A549 (cell line): ENCODE results near the gene KRT3. TPM values are rescaled to one million over a fixed set of nuclear protein-coding genes. Genes with fewer than 3 reads are reported as not detected.

ENCODE experiments used
- ATAC-seq, 2 experiments: fragments of 200-7000 bp in 1 of 2; fragments of >200 bp in 1 of 2; cut with Nextera tagmentation in 1 of 2; cut with Tn5 transposase in 1 of 2; 3 replicates each; pipeline versions ENCODE4 v1.8.0 to v1.9.1; 2018 to 2020; ENCODE audit warnings: mild to moderate bottlenecking in 1 of 2, moderate library complexity in 1 of 2
- CTCF ChIA-PET: fragments of 300-600 bp; sonication (Branson Sonifier 250); formaldehyde crosslinking; extraction: SDS; loops from one replicate; lab custom pipeline; 2021; ENCODE audit warnings: antibody characterized with exemption, inconsistent platforms; lab: Yijun Ruan, JAX
- POLR2A ChIA-PET: fragments of 350-600 bp; formaldehyde crosslinking; extraction: SDS; loops from one replicate; lab custom pipeline; 2021; ENCODE audit warnings: antibody characterized with exemption, inconsistent platforms; lab: Yijun Ruan, JAX
- DNase-seq, 2 experiments: peaks; one replicate each; pipeline versions ENCODE4 v3.0.0 to v3.0.0-alpha.2; 2011 to 2016; ENCODE audit warnings: low read depth in 1 of 2, low spot score in 1 of 2
- FAIRE-seq: peaks from 2 replicates; lab custom pipeline; 2011; peaks lifted over from hg19 to GRCh38; lab: Jason Lieb, UNC
- H3K27ac ChIP-seq, 2 experiments: fragments of >200 bp; sonication (Bioruptor Twin); formaldehyde crosslinking; 3 replicates each; pipeline ENCODE4 v1.5.1; 2016 to 2017
- H3K4me1 ChIP-seq: fragments of >200 bp; sonication (Bioruptor Twin); formaldehyde crosslinking; 3 replicates; pipeline ENCODE4 v1.6.1; 2016
- H3K4me2 ChIP-seq: fragments of >200 bp; sonication (Bioruptor Twin); formaldehyde crosslinking; 3 replicates; pipeline ENCODE4 v1.6.1; 2016
- H3K4me3 ChIP-seq: fragments of >200 bp; sonication (Bioruptor Twin); formaldehyde crosslinking; 3 replicates; pipeline ENCODE4 v1.5.1; 2016
- H3K9me3 ChIP-seq: fragments of >200 bp; sonication (Bioruptor Twin); formaldehyde crosslinking; 3 replicates; pipeline ENCODE4 v1.6.1; 2016
- CBX2 ChIP-seq: fragments of 200-600 bp; sonication (generic); IDR thresholded peaks from 2 replicates; pipeline ENCODE4 v1.6.1; 2016; ENCODE audit warnings: low read depth, mild to moderate bottlenecking, borderline replicate concordance
- CHD2 ChIP-seq: fragments of 150-350 bp; IDR thresholded peaks from 2 replicates; pipeline ENCODE4 v1.6.1; 2014; ENCODE audit warnings: low read length; ENCODE audit not compliant: partially characterized antibody
- EP300 ChIP-seq, 2 experiments: fragments of >200 bp; sonication (Bioruptor Twin); formaldehyde crosslinking; IDR thresholded peaks; 2 replicates in 1 of 2; 3 replicates in 1 of 2; pipeline ENCODE4 v1.6.1; 2016 to 2017
- FOSB ChIP-seq: fragments of 250-450 bp; sonication (Bioruptor Pico); IDR thresholded peaks from 2 replicates; pipeline ENCODE4 v1.5.0; 2020; ENCODE audit warnings: mild to moderate bottlenecking, moderate library complexity
- GATA3 ChIP-seq: IDR thresholded peaks from 2 replicates; pipeline ENCODE4 v1.6.1; 2012; ENCODE audit warnings: borderline replicate concordance
- HOXA7 ChIP-seq: fragments of 250-450 bp; sonication (Bioruptor Pico); IDR thresholded peaks from 2 replicates; pipeline ENCODE4 v1.5.0; 2020; ENCODE audit warnings: mild to moderate bottlenecking, moderate library complexity
- HOXB5 ChIP-seq: fragments of 250-450 bp; sonication (Bioruptor Pico); IDR thresholded peaks from 2 replicates; pipeline ENCODE4 v1.5.0; 2020; ENCODE audit warnings: mild to moderate bottlenecking, moderate library complexity
- KDM5A ChIP-seq: fragments of 200-600 bp; sonication (generic); IDR thresholded peaks from 2 replicates; pipeline ENCODE4 v1.6.1; 2016; ENCODE audit warnings: antibody characterized with exemption, mild to moderate bottlenecking
- MAFK ChIP-seq: fragments of 450-650 bp; IDR thresholded peaks from 2 replicates; pipeline ENCODE4 v1.6.1; 2014; ENCODE audit not compliant: partially characterized antibody
- MAZ ChIP-seq: fragments of 150-350 bp; IDR thresholded peaks from 2 replicates; pipeline ENCODE4 v1.6.1; 2014; ENCODE audit warnings: antibody characterized with exemption, low read depth, low read length, borderline replicate concordance
- MYC ChIP-seq: IDR thresholded peaks from 2 replicates; pipeline ENCODE4 v1.6.1; 2012; ENCODE audit warnings: mild to moderate bottlenecking, inconsistent platforms, low read length, improper control_type of control experiment, borderline replicate concordance
- NPAS2 ChIP-seq: fragments of 250-450 bp; sonication (Bioruptor Pico); IDR thresholded peaks from 2 replicates; pipeline ENCODE4 v1.8.0; 2022; ENCODE audit warnings: mild to moderate bottlenecking, moderate library complexity, borderline replicate concordance
- NR3C1 ChIP-seq: fragments of >200 bp; sonication (Bioruptor Twin); formaldehyde crosslinking; IDR thresholded peaks from 3 replicates; pipeline ENCODE4 v1.6.1; 2017
- PHF8 ChIP-seq: fragments of 200-600 bp; sonication (generic); IDR thresholded peaks from 2 replicates; pipeline ENCODE4 v1.6.1; 2016; ENCODE audit warnings: low read depth, mild to moderate bottlenecking, antibody characterized with exemption, moderate library complexity, borderline replicate concordance
- RAD21 ChIP-seq, 2 experiments: fragments of >200 bp in 1 of 2; sonication (Bioruptor Twin) in 1 of 2; formaldehyde crosslinking in 1 of 2; IDR thresholded peaks in 1 of 2; conservative IDR thresholded peaks in 1 of 2; 2 replicates in 1 of 2; 3 replicates in 1 of 2; pipeline ENCODE4 v1.6.1; 2012 to 2018; ENCODE audit warnings: inconsistent platforms in 1 of 2
- RARB ChIP-seq: fragments of 250-450 bp; sonication (Bioruptor Pico); IDR thresholded peaks from 2 replicates; pipeline ENCODE4 v1.8.0; 2021; ENCODE audit warnings: mild to moderate bottlenecking, moderate library complexity
- RCOR1 ChIP-seq: fragments of 150-350 bp; IDR thresholded peaks from 2 replicates; pipeline ENCODE4 v1.6.1; 2014; ENCODE audit warnings: antibody characterized with exemption, low read length, low read depth
- RFX5 ChIP-seq: fragments of 450-650 bp; IDR thresholded peaks from 2 replicates; pipeline ENCODE4 v1.7.1; 2014; ENCODE audit warnings: antibody characterized with exemption, mild to moderate bottlenecking, moderate library complexity
- RNF2 ChIP-seq: fragments of 200-600 bp; sonication (generic); IDR thresholded peaks from 2 replicates; pipeline ENCODE4 v1.6.1; 2016; ENCODE audit warnings: low read depth, mild to moderate bottlenecking, antibody characterized with exemption, moderate library complexity, borderline replicate concordance
- SMC3 ChIP-seq: fragments of >200 bp; sonication (Bioruptor Twin); formaldehyde crosslinking; IDR thresholded peaks from 3 replicates; pipeline ENCODE4 v1.6.1; 2018; ENCODE audit warnings: inconsistent platforms
- TP53 ChIP-seq: fragments of 250-450 bp; sonication (Bioruptor Pico); IDR thresholded peaks from 2 replicates; pipeline ENCODE4 v1.5.0; 2021; ENCODE audit warnings: mild to moderate bottlenecking, moderate library complexity
- ZC3H11A ChIP-seq: fragments of 450-650 bp; IDR thresholded peaks from 2 replicates; pipeline ENCODE4 v1.6.1; 2014; ENCODE audit warnings: antibody characterized with exemption, mild to moderate bottlenecking
- WGBS: methylation state at CpG from one replicate; pipeline ENCODE4 v1.1.6; 2017; ENCODE audit errors: missing lambda C conversion rate; 5-methylcytosine and 5-hydroxymethylcytosine counted together
- polyA plus RNA-seq, 4 experiments: library from polyadenylated mRNA; depleted of rRNA in 3 of 4; stranded (reverse); fragments of >200 nt; fragmentation: RNase III in 1 of 4; extraction: RNeasy Plus Mini Kit Qiagen cat#74134 plus additional on column Dnase treatment in 1 of 4; gene quantifications; 2 replicates in 3 of 4; 3 replicates in 1 of 4; pipeline ENCODE4 v1.2.3, GENCODE V29; 2011 to 2017
- TF ChIP-seq, protein P1 (sequence below): IDR thresholded peaks from 2 replicates; pipeline ENCODE4 v1.6.1; 2012; ENCODE audit warnings: low read depth, borderline replicate concordance
- TF ChIP-seq, protein P2 (sequence below): fragments of >200 bp; sonication (Bioruptor Twin); formaldehyde crosslinking; IDR thresholded peaks from 3 replicates; pipeline ENCODE4 v1.5.1; 2016
- TF ChIP-seq, protein P3 (sequence below): fragments of 250-450 bp; sonication (Bioruptor Pico); IDR thresholded peaks from 2 replicates; pipeline ENCODE4 v1.5.0; 2021; ENCODE audit warnings: mild to moderate bottlenecking, moderate library complexity, borderline replicate concordance

KRT3 gene
- polyA plus RNA-seq, 2 of the 4 experiments (the other 2 are of a cell fraction) = 0.04 to 0.06 TPM

DNA sequence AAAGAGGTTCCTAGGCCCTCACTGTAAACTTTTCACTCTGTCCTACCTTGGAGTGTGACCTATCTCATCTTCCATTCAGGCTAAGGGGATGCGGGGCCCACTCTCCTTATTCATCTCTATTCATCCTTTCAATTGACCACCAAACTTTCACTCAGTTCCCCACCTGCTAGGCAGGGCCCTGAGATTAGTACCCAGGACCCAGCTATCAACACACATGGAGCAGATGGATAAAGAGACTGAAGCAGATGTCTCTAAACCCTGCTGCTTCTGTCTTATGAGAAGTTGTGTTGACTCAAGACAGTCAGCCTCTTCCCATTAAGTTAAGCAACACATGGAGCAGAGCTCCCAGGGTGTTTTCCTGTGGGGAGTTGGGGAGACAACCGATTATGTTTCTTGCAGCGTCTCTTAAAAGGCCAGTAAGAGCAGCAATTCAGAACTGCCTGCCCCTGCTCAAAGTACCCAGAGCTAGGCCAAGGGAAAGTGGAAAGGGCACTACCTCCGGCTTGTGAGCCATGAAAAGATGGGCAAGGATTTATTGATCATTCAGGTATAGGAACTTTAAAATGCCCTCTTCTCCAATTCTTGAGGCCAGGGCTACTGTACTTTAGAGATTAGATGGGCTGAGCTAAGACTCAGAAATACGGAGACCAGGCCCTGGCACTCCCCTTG lies 29.4 kb downstream of the KRT3 start:
- FAIRE-seq (no peak), DNase-seq (no peak), ATAC-seq (no peak)
- POLR2A ChIA-PET = no interaction called here
- no peak overlapping the region for H3K27ac ChIP-seq
- no peaks in the 10 kb centered on the region for H3K9me3 ChIP-seq
- CTCF ChIA-PET = interaction anchor here (1.3 kb wide), 1 partner anchor 10 kb away, joined by 4 read pairs; the partner anchor contains the start of gene KRT76
- TF ChIP-seq TP53 (CRISPR knock-in tag) (no peak), CBX2 (no peak), HOXA7 (CRISPR knock-in tag) (no peak), RAD21 (conservative IDR thresholded peaks at IDR 0.05 in 1 of 2, IDR thresholded peaks at IDR 0.05 in 1 of 2) (no peak), GATA3 (no peak), RNF2 (no peak), NR3C1 (no peak), KDM5A (no peak), SMC3 (no peak), PHF8 (no peak), NPAS2 (CRISPR knock-in tag) (no peak)
- TF ChIP-seq, protein P1, sequence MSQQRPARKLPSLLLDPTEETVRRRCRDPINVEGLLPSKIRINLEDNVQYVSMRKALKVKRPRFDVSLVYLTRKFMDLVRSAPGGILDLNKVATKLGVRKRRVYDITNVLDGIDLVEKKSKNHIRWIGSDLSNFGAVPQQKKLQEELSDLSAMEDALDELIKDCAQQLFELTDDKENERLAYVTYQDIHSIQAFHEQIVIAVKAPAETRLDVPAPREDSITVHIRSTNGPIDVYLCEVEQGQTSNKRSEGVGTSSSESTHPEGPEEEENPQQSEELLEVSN = no peak
- no peak overlapping the region for H3K4me2 ChIP-seq
- H3K4me1 ChIP-seq = no peaks in the 10 kb centered on the region
- H3K4me3 ChIP-seq = no peak overlapping the region
- 77% methylated on average over 5 of the region's 5 CpGs for WGBS

DNA sequence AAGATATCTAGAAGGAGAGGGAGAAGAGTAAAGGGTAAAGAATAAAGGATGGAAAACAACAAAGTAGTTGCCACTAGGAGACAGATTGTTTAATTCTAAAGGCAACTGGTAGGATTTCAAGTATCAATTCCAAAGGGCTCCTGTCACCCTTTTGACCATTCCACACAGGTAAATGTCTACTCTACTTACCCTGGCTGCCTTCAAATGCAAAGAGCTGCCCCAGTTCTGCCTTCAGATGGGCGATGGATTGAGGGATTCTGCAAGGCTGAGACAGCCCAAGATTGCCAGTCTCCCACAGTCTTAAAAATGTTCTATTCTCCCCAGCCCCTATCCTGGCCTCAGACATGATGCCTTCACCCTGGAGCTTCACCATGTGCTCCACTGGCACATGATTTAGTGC lies 30.2 kb downstream of the KRT3 start:
- FAIRE-seq (no peak), ATAC-seq (no peak), DNase-seq (no peak)
- TF ChIP-seq RAD21 (conservative IDR thresholded peaks at IDR 0.05 in 1 of 2, IDR thresholded peaks at IDR 0.05 in 1 of 2) (no peak), RCOR1 (no peak), NPAS2 (CRISPR knock-in tag) (no peak), FOSB (CRISPR knock-in tag) (no peak), EP300 (IDR thresholded peaks at IDR 0.05) (no peak), CHD2 (no peak), MYC (no peak), RNF2 (no peak), MAFK (no peak), MAZ (no peak), ZC3H11A (no peak), TP53 (CRISPR knock-in tag) (no peak), RARB (CRISPR knock-in tag) (no peak), HOXB5 (CRISPR knock-in tag) (no peak), RFX5 (no peak), KDM5A (no peak)
- TF ChIP-seq, protein P2, sequence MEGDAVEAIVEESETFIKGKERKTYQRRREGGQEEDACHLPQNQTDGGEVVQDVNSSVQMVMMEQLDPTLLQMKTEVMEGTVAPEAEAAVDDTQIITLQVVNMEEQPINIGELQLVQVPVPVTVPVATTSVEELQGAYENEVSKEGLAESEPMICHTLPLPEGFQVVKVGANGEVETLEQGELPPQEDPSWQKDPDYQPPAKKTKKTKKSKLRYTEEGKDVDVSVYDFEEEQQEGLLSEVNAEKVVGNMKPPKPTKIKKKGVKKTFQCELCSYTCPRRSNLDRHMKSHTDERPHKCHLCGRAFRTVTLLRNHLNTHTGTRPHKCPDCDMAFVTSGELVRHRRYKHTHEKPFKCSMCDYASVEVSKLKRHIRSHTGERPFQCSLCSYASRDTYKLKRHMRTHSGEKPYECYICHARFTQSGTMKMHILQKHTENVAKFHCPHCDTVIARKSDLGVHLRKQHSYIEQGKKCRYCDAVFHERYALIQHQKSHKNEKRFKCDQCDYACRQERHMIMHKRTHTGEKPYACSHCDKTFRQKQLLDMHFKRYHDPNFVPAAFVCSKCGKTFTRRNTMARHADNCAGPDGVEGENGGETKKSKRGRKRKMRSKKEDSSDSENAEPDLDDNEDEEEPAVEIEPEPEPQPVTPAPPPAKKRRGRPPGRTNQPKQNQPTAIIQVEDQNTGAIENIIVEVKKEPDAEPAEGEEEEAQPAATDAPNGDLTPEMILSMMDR = no peak
- TF ChIP-seq, protein P3, sequence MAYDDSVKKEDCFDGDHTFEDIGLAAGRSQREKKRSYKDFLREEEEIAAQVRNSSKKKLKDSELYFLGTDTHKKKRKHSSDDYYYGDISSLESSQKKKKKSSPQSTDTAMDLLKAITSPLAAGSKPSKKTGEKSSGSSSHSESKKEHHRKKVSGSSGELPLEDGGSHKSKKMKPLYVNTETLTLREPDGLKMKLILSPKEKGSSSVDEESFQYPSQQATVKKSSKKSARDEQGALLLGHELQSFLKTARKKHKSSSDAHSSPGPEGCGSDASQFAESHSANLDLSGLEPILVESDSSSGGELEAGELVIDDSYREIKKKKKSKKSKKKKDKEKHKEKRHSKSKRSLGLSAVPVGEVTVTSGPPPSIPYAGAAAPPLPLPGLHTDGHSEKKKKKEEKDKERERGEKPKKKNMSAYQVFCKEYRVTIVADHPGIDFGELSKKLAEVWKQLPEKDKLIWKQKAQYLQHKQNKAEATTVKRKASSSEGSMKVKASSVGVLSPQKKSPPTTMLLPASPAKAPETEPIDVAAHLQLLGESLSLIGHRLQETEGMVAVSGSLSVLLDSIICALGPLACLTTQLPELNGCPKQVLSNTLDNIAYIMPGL = no peak
- no peaks in the 10 kb centered on the region for H3K4me1 ChIP-seq
- H3K4me2 ChIP-seq = no peak overlapping the region
- no peak overlapping the region for H3K27ac ChIP-seq
- H3K4me3 ChIP-seq = no peak overlapping the region
- POLR2A ChIA-PET = no interaction called here
- CTCF ChIA-PET = interaction anchor here (1.3 kb wide), 1 partner anchor 11 kb away, joined by 4 read pairs; the partner anchor contains the start of gene KRT76
- 20% methylated on average over 1 of the region's 1 CpG for WGBS
- H3K9me3 ChIP-seq = no peaks in the 10 kb centered on the region
